Fibroblast of pulmonary artery (primary cell): ENCODE results near the gene EXOC6B.
A peak's percentile ranks its signal among the peaks of the same experiment; 100 is the strongest.

Experiments
- DNase-seq: peaks from one replicate; pipeline ENCODE4 v3.0.0-alpha.2; 2010; ENCODE audit warnings: low read depth
- H3K4me3 ChIP-seq: replicated peaks from 2 replicates; pipeline ENCODE4 v1.5.1; 2011; ENCODE audit warnings: low read depth, mild to moderate bottlenecking, control low read depth, low read length, moderate library complexity
- CTCF ChIP-seq: IDR thresholded peaks from 2 replicates; pipeline ENCODE4 v1.5.1; 2011; ENCODE audit warnings: mild to moderate bottlenecking, control low read depth, low read length, inconsistent platforms; ENCODE audit errors: missing control alignments

EXOC6B gene

GRCh38 chr2:72146347-72147302 lies 679.2 kb downstream of the EXOC6B start:
- no peak for TF ChIP-seq CTCF
- DNase-seq: no peak
- H3K4me3 ChIP-seq: peak overlapping the region; percentile 12

GRCh38 chr2:72145658-72146329 lies 680.0 kb downstream of the EXOC6B start:
- no peak for DNase-seq
- H3K4me3 ChIP-seq: peak overlapping the region; percentile 28
- no peak for TF ChIP-seq CTCF

GRCh38 chr2:72145289-72145657 lies 680.6 kb downstream of the EXOC6B start:
- DNase-seq: no peak
- H3K4me3 ChIP-seq: peak overlapping the region; percentile 28
- no peak for TF ChIP-seq CTCF

GRCh38 chr2:72144632-72145288 lies 681.1 kb downstream of the EXOC6B start:
- no peak overlapping the region for H3K4me3 ChIP-seq
- no peak for TF ChIP-seq CTCF
- no peak for DNase-seq

GRCh38 chr2:72144274-72144631 lies 681.6 kb downstream of the EXOC6B start:
- no peak for DNase-seq
- TF ChIP-seq CTCF: no peak
- no peak overlapping the region for H3K4me3 ChIP-seq

- no peak for DNase-seq
- TF ChIP-seq CTCF: no peak
- H3K4me3 ChIP-seq: no peak overlapping the region
Measured at GRCh38 chr2:72143441-72144273, 682.2 kb downstream of the EXOC6B start.
